CD4-positive, CD25-positive, alpha-beta regulatory T cell (primary cell): ENCODE data around the gene DOCK11. TPM values are rescaled to one million over a fixed set of nuclear protein-coding genes. Genes with fewer than 3 reads are reported as not detected.
A peak's percentile ranks its signal among the peaks of the same experiment; 100 is the strongest.
"Not testable (repeated sequence)": the region's sequence is repeated elsewhere in the genome, so short reads cannot be mapped to it uniquely, and the experiment has no call there.

Experiments used
- ATAC-seq, 2 donors: fragments of 150-1000 bp; cut with Tn5 transposase; one replicate each; pipeline ENCODE4 v1.10.0; 2021; ENCODE audit warnings: low read depth in 2 of 2, moderate number of reproducible peaks in 2 of 2, moderate library complexity in 1 of 2
- DNase-seq, 3 donors: peaks; one replicate each; pipeline versions ENCODE4 v3.0.0 to v3.0.0-alpha.2; 2012 to 2022; ENCODE audit warnings: mixed read lengths in 1 of 3
- H3K27ac ChIP-seq: one replicate; pipeline ENCODE4 v1.7.0; 2013; ENCODE audit warnings: mild to moderate bottlenecking, low read length; ENCODE audit not compliant: insufficient read depth, poor library complexity, severe bottlenecking
- H3K27me3 ChIP-seq: one replicate; pipeline ENCODE4 v1.7.0; 2013; ENCODE audit warnings: low read length; ENCODE audit not compliant: control insufficient read depth, insufficient read depth
- H3K36me3 ChIP-seq: one replicate; pipeline ENCODE4 v1.7.0; 2013; ENCODE audit warnings: mild to moderate bottlenecking, low read length, moderate library complexity; ENCODE audit not compliant: control insufficient read depth, insufficient read depth
- H3K4me1 ChIP-seq: 2 replicates; pipeline ENCODE4 v1.7.0; 2013; ENCODE audit warnings: mild to moderate bottlenecking, low read length; ENCODE audit not compliant: insufficient read depth, control insufficient read depth, poor library complexity, severe bottlenecking
- H3K4me3 ChIP-seq: one replicate; pipeline ENCODE4 v1.7.0; 2013; ENCODE audit warnings: low read depth, mild to moderate bottlenecking, low read length, moderate library complexity
- H3K9me3 ChIP-seq, 2 experiments: 1 replicate in 1 of 2; 2 replicates in 1 of 2; pipeline ENCODE4 v1.7.0; 2013; ENCODE audit warnings: low read length in 2 of 2, mild to moderate bottlenecking in 1 of 2, moderate library complexity in 1 of 2; ENCODE audit not compliant: control insufficient read depth in 2 of 2
- H3K27ac Mint-ChIP-seq, 3 donors: one replicate each; pipeline ENCODE4 v1.8.0; 2020 to 2022; ENCODE audit warnings: mild to moderate bottlenecking in 3 of 3, mixed read lengths in 3 of 3, moderate library complexity in 2 of 3
- H3K27me3 Mint-ChIP-seq: one replicate; pipeline ENCODE4 v1.8.0; 2022; ENCODE audit warnings: mild to moderate bottlenecking, mixed read lengths
- H3K36me3 Mint-ChIP-seq: one replicate; pipeline ENCODE4 v1.8.0; 2020; ENCODE audit warnings: mixed read lengths
- H3K4me1 Mint-ChIP-seq, 4 donors: one replicate each; pipeline ENCODE4 v1.8.0; 2020 to 2022; ENCODE audit warnings: mixed read lengths in 4 of 4, mild to moderate bottlenecking in 1 of 4
- H3K4me3 Mint-ChIP-seq, 4 donors: one replicate each; pipeline ENCODE4 v1.8.0; 2020 to 2022; ENCODE audit warnings: mild to moderate bottlenecking in 4 of 4, mixed read lengths in 4 of 4, moderate library complexity in 3 of 4
- H3K9me3 Mint-ChIP-seq, 7 donors: one replicate each; pipeline ENCODE4 v1.8.0; 2020 to 2022; ENCODE audit warnings: mixed read lengths in 7 of 7, mild to moderate bottlenecking in 3 of 7, moderate library complexity in 2 of 7
- polyA plus RNA-seq, 4 donors: library from polyadenylated mRNA; unstranded; fragments of 300-500 nt; fragmentation: Illumina TruSeq; gene quantifications; one replicate each; pipeline ENCODE4 v1.2.3, GENCODE V29; 2021
- total RNA-seq: library from RNA; stranded (reverse); gene quantifications from one replicate; pipeline ENCODE4 v1.2.3, GENCODE V29; 2022

Gene DOCK11
- total and polyA plus RNA-seq, 5 donors from 2014 or later: 26.5 to 126 (median 35.2) TPM

GRCh38 chrX:118474586-118474985, 21.0 kb upstream of the DOCK11 start:
- H3K36me3 Mint-ChIP-seq: no peaks in the 10 kb centered on the region
- Histone ChIP-seq H3K9me3 (no peaks in the 10 kb centered on the region), H3K4me1 (no peaks in the 10 kb centered on the region), H3K27ac (no peak overlapping the region), H3K4me3 (no peak overlapping the region), H3K36me3 (no peaks in the 10 kb centered on the region), H3K27me3 (no peaks in the 10 kb centered on the region)
- H3K4me1 Mint-ChIP-seq: no peaks in the 10 kb centered on the region
- H3K27me3 Mint-ChIP-seq: no peaks in the 10 kb centered on the region
- no peak overlapping the region for H3K4me3 Mint-ChIP-seq
- no peak overlapping the region for H3K27ac Mint-ChIP-seq
- peaks cover 0 to 3% (median 0%) of the 10 kb centered on the region in 7 donors for H3K9me3 Mint-ChIP-seq
- DNase-seq: no peak
- no peak for ATAC-seq

DNA sequence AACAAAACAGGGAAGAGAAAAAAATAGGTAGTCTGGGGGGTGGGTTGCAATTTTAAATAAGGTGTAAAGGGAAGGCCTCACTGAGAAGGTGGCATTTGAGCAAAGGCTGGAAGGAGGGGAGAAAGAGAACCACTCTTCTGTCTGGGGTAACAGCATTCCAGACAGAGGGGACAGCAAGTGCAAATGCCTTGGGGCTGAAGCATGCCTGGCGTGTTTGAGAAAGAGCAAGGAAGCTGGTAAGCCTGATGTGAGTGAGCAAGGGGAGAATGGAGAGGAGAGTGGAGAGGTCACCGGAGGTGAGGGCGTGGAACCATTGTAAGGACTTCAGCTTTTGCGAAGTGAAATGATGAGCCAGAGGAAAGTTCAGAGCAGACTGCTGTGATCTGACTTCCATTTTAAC, 19.7 kb upstream of the DOCK11 start:
- no peak overlapping the region for H3K4me3 ChIP-seq
- no peaks in the 10 kb centered on the region for H3K9me3 ChIP-seq
- Mint-ChIP-seq H3K27me3 (no peaks in the 10 kb centered on the region), H3K9me3 (peaks cover 0 to 3% (median 0%) of the 10 kb centered on the region in 7 donors), H3K27ac (peak overlapping the region in 1 of 3 donors; percentile 60), H3K4me3 (no peak overlapping the region), H3K4me1 (no peaks in the 10 kb centered on the region), H3K36me3 (no peaks in the 10 kb centered on the region)
- no peaks in the 10 kb centered on the region for H3K27me3 ChIP-seq
- DNase-seq (no peak), ATAC-seq (no peak)
- no peaks in the 10 kb centered on the region for H3K36me3 ChIP-seq
- H3K27ac ChIP-seq: no peak overlapping the region
- H3K4me1 ChIP-seq: no peaks in the 10 kb centered on the region

DNA sequence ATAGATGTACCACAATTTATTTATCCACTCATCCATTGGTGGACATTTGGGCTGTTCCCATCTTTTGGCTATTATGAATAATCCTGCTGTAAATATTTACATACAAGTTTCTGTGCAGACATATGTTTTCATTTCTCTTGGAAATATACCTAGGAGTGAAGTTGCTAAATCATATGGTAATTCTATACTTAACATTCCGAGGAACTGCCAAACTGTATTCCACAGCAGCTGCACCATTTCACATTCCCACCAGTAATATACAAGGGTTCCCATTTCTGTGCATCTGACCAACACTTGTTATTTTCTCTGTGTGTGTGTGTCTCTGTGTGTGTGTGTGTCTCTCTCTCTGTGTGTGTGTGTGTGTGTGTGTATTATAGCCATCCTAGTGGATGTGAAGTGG, 15.4 kb upstream of the DOCK11 start:
- Histone ChIP-seq H3K36me3 (no peaks in the 10 kb centered on the region), H3K4me1 (no peaks in the 10 kb centered on the region), H3K27ac (no peak overlapping the region), H3K4me3 (no peak overlapping the region), H3K27me3 (no peaks in the 10 kb centered on the region), H3K9me3 (no peaks in the 10 kb centered on the region)
- no peak overlapping the region for H3K27ac Mint-ChIP-seq
- H3K4me1 Mint-ChIP-seq: no peaks in the 10 kb centered on the region
- DNase-seq (no peak), ATAC-seq (no peak)
- H3K27me3 Mint-ChIP-seq: no peaks in the 10 kb centered on the region
- peaks cover 0 to 1% (median 0%) of the 10 kb centered on the region in 7 donors for H3K9me3 Mint-ChIP-seq
- no peaks in the 10 kb centered on the region for H3K36me3 Mint-ChIP-seq
- no peak overlapping the region for H3K4me3 Mint-ChIP-seq

DNA sequence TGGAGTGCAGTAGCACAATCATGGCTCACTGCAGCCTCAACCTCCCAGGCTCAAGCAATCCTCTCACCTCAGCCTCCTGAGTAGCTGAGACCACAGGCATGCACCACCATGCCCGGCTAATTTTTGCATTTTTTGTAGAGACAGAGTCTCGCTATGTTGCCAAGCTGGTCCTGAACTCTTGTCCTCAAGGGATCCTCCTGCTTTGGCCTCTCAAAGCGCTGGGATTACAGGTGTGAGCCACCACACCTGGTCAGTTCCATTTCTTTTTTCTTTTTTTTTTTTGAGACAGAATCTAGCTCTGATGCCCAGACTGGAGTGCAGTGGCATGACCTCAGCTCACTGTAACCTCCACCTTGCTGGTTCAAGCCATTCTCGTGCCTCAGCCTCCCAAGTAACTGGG, 13.2 kb upstream of the DOCK11 start:
- not testable (repeated sequence) for H3K9me3 Mint-ChIP-seq, H3K27me3 ChIP-seq, H3K4me1 ChIP-seq, H3K4me3 Mint-ChIP-seq, H3K36me3 Mint-ChIP-seq, H3K4me1 Mint-ChIP-seq, H3K36me3 ChIP-seq, H3K27ac ChIP-seq, ATAC-seq, H3K27ac Mint-ChIP-seq, DNase-seq, H3K9me3 ChIP-seq, H3K27me3 Mint-ChIP-seq, H3K4me3 ChIP-seq

- Histone ChIP-seq H3K36me3 (no peaks in the 10 kb centered on the region), H3K27me3 (no peaks in the 10 kb centered on the region), H3K4me3 (no peak overlapping the region), H3K4me1 (no peaks in the 10 kb centered on the region), H3K9me3 (no peaks in the 10 kb centered on the region), H3K27ac (no peak overlapping the region)
- no peaks in the 10 kb centered on the region for H3K4me1 Mint-ChIP-seq
- DNase-seq (no peak), ATAC-seq (no peak)
- no peaks in the 10 kb centered on the region for H3K36me3 Mint-ChIP-seq
- no peak overlapping the region for H3K27ac Mint-ChIP-seq
- H3K4me3 Mint-ChIP-seq: no peak overlapping the region
- peaks cover 0 to 1% (median 0%) of the 10 kb centered on the region in 7 donors for H3K9me3 Mint-ChIP-seq
- no peaks in the 10 kb centered on the region for H3K27me3 Mint-ChIP-seq
Measured at GRCh38 chrX:118484216-118484903, 11.3 kb upstream of the DOCK11 start.

- not testable (repeated sequence) for H3K27ac Mint-ChIP-seq, H3K4me3 Mint-ChIP-seq, H3K4me1 Mint-ChIP-seq, H3K9me3 ChIP-seq, ATAC-seq, H3K4me3 ChIP-seq, H3K9me3 Mint-ChIP-seq, H3K36me3 ChIP-seq, H3K27me3 Mint-ChIP-seq, H3K36me3 Mint-ChIP-seq, DNase-seq, H3K27me3 ChIP-seq, H3K27ac ChIP-seq, H3K4me1 ChIP-seq
Measured at GRCh38 chrX:118486693-118487092, 8.9 kb upstream of the DOCK11 start.

- H3K36me3 Mint-ChIP-seq: no peaks in the 10 kb centered on the region
- H3K4me1 Mint-ChIP-seq: peaks cover 0 to 13% (median 6%) of the 10 kb centered on the region in 4 donors
- H3K4me3 Mint-ChIP-seq: no peak overlapping the region
- no peak for ATAC-seq
- no peak overlapping the region for H3K4me3 ChIP-seq
- H3K27me3 ChIP-seq: no peaks in the 10 kb centered on the region
- no peak for DNase-seq
- peak overlapping the region in 1 of 3 donors; percentile 65 for H3K27ac Mint-ChIP-seq
- H3K9me3 ChIP-seq: no peaks in the 10 kb centered on the region
- H3K36me3 ChIP-seq: no peaks in the 10 kb centered on the region
- peaks cover 6% of the 10 kb centered on the region for H3K27me3 Mint-ChIP-seq
- no peak overlapping the region for H3K27ac ChIP-seq
- H3K4me1 ChIP-seq: peaks cover 12% of the 10 kb centered on the region
- peaks cover 0 to 4% (median 0%) of the 10 kb centered on the region in 7 donors for H3K9me3 Mint-ChIP-seq
Measured at GRCh38 chrX:118493016-118493415, 2.6 kb upstream of the DOCK11 start.

- peak overlapping the region; percentile 88 for H3K27ac ChIP-seq
- H3K4me1 ChIP-seq: peaks cover 20% of the 10 kb centered on the region
- H3K4me3 ChIP-seq: no peak overlapping the region
- Mint-ChIP-seq H3K27ac (peak overlapping the region in 1 of 3 donors; percentile 87), H3K36me3 (no peaks in the 10 kb centered on the region), H3K9me3 (peaks cover 0 to 4% (median 0%) of the 10 kb centered on the region in 7 donors), H3K4me1 (peaks cover 1 to 19% (median 7%) of the 10 kb centered on the region in 4 donors), H3K27me3 (peaks cover 6% of the 10 kb centered on the region), H3K4me3 (peak overlapping the region in 1 of 4 donors; percentile 47)
- no peak for DNase-seq
- H3K9me3 ChIP-seq: no peaks in the 10 kb centered on the region
- H3K27me3 ChIP-seq: no peaks in the 10 kb centered on the region
- ATAC-seq: no peak
- no peaks in the 10 kb centered on the region for H3K36me3 ChIP-seq
Measured at GRCh38 chrX:118493653-118494297, 1.8 kb upstream of the DOCK11 start.
